Effector CD4-positive, alpha-beta T cell (primary cell): ENCODE results near the gene CTNNBL1.
"Not testable (repeated sequence)": the region's sequence is repeated elsewhere in the genome, so short reads cannot be mapped to it uniquely, and the experiment has no call there.

ENCODE experiments used
- DNase-seq: peaks from one replicate; pipeline ENCODE4 v3.0.0-alpha.2; 2020

CTNNBL1 gene

GRCh38 chr20:37833221-37833896 is 139.5 kb downstream of the CTNNBL1 start:
- DNase-seq = no peak

DNA sequence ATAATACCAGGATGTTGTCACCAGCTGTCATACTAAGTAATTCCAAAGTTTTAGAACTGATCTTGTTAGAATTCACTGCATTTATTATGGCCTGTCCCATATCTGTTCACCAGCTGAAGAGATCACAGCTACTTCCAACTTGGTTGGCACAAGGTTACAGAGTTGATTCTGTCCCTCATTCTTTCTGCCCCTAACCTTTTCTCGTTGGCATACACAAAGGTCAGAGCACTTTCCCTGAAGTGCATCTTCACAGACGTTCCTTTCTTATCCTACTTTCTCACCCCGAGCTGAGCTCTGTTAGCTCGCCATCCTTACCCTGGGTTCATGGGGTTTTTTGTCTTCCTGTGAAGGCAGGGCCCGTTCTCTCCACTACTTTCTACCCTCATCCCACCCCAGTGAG is 143.1 kb downstream of the CTNNBL1 start:
- no peak for DNase-seq

DNA sequence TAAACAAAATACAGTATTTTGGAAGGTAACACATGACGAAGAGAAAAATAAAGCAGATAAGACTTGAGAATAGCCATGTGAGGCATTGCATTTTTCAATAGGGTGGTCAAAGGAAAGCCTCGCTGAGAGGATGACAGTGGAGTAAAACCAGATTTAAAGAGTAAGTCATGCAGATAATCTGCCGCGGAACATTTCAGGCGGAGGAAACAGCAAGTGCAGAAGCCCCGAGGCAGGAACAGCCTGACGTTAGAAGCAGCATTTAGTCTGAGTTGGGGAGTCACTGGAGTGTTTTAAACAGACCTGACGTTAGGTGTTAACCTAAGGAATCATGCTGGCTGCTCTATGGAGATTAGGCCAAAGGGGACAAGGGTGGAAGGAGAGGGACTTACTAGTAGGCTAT is 144.1 kb downstream of the CTNNBL1 start:
- DNase-seq = no peak

DNA sequence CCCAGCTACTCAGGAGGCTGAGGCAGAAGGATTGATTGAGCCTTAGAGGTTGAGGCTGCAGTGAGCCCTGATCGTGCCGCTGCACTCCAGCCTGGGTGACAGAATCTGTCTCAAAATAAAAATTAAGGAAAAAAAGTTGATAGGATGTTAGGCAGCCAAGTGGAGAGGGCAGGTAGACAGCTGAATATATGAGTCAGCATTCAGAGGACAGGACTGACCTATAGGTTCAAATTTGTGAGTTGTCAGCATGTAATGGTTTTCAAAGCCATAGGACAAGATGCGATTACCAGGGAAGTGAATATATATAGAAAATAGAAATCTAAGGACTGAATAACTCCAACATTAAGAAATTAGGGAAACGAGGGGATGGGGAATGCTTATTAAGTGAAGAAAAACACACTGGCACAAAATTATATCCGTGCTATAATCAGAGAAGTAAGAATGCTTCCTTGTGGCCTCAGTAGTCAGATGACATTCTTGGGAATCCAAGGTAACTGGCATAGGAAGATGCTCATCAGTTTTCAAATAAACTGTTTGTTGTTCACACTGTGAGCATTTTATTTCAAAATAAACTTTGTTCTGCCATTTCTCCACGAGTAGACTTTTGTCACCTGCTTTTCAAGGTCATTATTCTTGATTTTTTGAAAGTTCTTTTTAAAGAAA is 145.1 kb downstream of the CTNNBL1 start:
- no peak for DNase-seq

- DNase-seq = no peak
Observed at GRCh38 chr20:37839432-37839827, 145.6 kb downstream of the CTNNBL1 start.

DNA sequence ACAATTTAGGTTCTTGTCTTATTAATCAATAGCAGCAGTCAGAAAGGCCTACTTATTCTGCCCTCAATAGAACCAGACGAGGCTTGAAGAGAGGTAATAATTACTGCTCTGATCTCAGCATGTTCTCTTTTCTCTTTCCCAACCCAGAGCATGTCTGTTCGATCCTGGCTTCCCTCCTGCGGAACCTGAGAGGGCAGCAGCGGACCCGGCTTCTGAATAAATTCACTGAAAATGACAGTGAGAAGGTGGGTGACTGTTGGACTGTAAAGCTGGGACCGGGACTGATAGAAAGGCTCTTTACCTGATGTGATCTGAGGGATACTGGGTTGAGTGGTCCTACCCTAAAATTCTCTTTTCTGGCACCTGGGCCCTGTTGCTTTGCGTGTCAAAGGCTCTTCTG is 146.1 kb downstream of the CTNNBL1 start:
- no peak for DNase-seq

DNA sequence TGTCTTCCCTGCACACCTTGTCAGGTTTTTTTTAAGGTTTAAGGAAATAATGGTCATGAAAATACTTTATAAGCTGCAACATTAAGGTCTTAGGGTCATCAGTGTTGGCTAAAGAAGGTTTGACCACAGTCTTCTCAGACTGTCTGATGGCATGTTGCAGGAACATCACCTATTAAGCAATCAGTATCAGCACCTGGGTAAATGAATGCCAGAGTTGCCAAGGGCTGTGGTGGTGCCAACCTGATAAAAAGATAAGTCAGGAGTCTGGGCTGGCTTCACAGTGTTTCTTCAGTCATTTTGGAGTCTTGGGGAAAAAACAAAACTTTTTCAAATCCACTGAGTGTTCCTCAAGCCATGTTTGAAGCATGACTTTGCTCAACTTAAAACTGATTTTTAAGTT is 147.6 kb downstream of the CTNNBL1 start:
- DNase-seq = no peak

DNA sequence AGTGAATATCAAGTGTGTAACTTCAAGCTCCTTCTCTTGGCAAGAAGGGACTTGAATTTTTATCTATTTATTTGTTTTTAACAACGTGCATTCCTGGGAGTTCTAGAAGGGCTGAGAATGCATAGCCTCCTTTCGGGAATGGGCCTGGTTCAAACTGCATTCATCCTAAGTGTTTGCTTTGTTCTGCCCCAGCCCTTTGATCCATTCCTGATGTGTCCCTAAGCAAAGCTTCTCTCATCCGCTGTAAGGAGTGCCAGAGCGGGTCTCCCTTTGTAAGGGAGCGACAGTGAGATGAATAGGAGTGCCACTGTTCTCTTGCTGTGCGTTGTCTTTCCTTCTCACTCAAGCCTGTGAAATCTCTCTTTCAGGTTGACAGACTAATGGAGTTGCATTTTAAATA is 148.1 kb downstream of the CTNNBL1 start:
- no peak for DNase-seq

GRCh38 chr20:37845241-37845681 is 151.4 kb downstream of the CTNNBL1 start:
- no peak for DNase-seq

DNA sequence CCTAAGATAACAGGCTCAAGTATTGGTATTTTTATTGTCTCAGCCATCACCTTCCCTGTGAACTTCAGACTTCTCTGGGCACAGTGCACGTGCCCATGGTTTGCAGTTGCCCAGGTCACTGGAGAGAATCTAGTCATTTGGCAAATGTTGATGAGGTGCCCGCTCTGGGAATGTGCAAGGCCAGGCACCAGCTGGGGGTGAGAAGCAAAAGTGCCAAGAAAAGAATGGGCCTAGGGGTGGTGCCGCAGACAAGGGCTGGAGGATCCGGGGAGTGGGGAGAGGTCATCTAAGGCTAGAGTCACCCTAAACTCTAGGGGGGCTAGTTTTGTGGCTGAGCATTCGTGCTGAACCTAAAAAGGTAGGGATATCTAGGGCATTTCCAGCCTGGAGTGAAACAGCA is 152.0 kb downstream of the CTNNBL1 start:
- no peak for DNase-seq

GRCh38 chr20:37846573-37846972 is 152.7 kb downstream of the CTNNBL1 start:
- DNase-seq = no peak

DNA sequence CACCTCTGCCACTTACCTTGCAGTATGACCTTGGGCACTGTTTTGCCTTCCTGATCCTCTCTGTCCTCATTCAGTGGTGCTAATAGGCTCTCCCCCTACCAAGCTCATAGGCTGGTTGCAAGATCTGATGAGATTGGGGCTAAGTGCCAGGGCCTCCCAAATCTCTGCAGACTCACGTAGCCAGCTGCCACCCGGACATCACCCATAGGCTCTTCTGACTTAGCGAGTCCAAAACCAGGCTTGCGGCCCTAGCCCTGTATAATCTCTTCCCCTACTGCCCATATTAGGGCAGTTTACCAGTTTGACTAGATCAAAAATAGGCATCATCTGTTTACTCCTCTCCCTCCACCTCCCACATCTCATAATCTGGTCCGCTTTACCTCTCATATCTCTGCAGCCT is 154.9 kb downstream of the CTNNBL1 start:
- DNase-seq = no peak

- no peak for DNase-seq
Observed at GRCh38 chr20:37849156-37849555, 155.3 kb downstream of the CTNNBL1 start.

GRCh38 chr20:37849566-37849965 is 155.7 kb downstream of the CTNNBL1 start:
- DNase-seq = no peak

- DNase-seq = no peak
Observed at GRCh38 chr20:37850036-37850592, 156.3 kb downstream of the CTNNBL1 start.

DNA sequence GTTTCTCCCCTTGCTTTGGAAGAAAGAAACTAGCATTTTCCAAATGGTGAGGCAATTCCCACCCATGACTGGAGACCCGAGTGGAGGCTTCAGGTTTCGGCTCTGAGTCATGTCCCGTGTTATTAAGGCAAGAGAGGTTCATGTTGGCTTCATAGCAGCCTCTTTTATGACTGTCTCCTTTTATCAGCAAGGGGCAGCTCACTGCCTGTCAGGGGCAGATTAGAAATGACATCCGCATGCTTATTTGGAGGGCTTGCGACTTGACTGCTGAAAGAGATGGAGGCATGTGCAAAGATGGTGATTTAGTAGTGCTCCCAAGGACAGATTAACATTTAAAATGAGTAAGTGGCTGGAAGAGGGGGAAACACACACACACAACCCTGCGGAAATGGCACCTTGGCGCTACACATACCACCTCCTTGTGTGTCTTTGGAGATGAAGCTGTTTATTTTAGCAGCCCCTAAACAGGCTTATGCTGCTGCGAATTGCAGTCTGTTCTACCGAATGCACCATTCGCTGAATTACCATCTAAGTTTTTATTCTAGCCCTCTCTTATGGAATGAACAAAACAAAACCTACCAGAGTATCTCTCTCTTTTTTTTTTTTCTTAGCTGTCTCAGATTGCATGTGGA is 157.0 kb downstream of the CTNNBL1 start:
- no peak for DNase-seq

- DNase-seq = no peak
Observed at GRCh38 chr20:37852666-37853065, 158.8 kb downstream of the CTNNBL1 start.

- DNase-seq = no peak
Observed at GRCh38 chr20:37853823-37854375, 160.1 kb downstream of the CTNNBL1 start.

DNA sequence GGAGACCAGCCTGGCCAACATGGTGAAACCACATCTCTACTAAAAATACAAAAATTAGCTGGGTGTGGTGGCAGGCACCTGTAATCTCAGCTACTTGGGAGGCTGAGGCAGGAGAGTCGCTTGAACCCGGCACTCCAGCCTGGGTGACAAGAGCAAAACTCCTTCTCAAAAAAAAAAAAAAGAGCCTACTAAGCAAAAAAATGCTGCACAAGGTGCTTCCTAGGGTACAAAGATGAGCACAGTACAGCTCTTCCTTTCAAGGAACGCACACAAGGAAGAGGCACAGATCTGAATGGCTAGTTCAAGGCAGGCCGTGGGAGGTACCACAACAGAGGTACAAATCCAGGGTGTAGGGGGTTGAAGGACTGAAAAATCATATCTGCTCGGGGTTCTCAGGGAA is 162.2 kb downstream of the CTNNBL1 start:
- not testable (repeated sequence) for DNase-seq

GRCh38 chr20:37856932-37857660 is 163.3 kb downstream of the CTNNBL1 start:
- DNase-seq = no peak

- no peak for DNase-seq
Observed at GRCh38 chr20:37859406-37860171, 165.8 kb downstream of the CTNNBL1 start.

DNA sequence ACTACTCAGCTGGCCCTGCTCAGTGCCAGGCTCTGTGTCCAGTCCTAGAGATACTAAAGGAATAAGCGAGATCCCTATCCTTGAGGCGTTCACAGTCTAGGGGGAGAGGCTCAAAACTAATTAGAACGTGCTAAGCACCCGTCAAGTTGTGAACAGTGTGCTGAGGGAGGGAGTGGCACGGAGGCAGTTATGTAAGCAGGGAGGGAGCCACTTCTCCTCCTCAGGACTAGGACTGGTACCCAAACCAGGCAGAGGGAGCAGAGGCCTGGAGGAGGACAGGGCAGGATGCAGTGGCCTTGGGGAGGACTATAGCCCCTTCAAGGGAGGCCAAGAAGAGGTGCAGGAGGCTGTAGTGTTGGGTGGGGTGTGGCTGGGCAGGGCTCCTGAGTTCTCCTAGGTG is 169.5 kb downstream of the CTNNBL1 start:
- DNase-seq = no peak
